ENCODE measurements around the gene RAB1A. TPM values are rescaled to one million over a fixed set of nuclear protein-coding genes. Genes with fewer than 3 reads are reported as not detected.

Gene RAB1A
- total and polyA plus RNA-seq, 2 donors (not counting 1 experiment from before 2014, with no cell fraction given) = 26.6 to 42.2 TPM

DNA sequence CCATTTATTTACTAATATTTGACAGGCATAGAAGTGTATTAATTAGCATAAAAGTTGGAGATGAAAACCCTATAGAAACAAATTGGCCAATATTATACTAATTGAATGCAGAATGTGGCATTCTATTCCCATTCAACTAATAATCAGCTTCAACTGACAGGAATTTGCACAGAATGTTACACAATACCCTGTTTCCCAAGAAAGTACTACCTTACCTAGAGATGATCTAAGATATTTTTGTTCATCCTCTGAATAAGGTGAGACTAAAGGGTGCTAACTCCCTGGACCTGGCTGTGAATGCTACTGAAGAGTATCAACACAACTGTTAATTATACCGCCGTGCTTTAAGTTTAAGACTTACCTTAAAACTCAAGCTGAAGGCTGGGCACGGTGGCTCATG is 44.8 kb downstream of the RAB1A start:
- TF ChIP-seq EZH2 (IDR thresholded peaks at IDR 0.05; ENCODE audit: borderline replicate concordance, insufficient read depth, low read depth, low read length, poor library complexity, severe bottlenecking) = no peak
- no peak for TF ChIP-seq CTCF (IDR thresholded peaks at IDR 0.05)
- no peak for ATAC-seq (ENCODE audit: low read depth)
- no peak overlapping the region for H3K9ac ChIP-seq (ENCODE audit: low read length)
- peaks cover 31 to 79% of the 10 kb centered on the region in 2 experiments for H3K36me3 ChIP-seq (replicated peaks in 1 of 2; ENCODE audit: control extremely low read depth in 1 of 2, control insufficient read depth in 1 of 2, extremely low read depth in 1 of 2, insufficient read depth in 2 of 2, low read length in 1 of 2)
- H3K27ac Mint-ChIP-seq = no peak overlapping the region
- H3K27ac ChIP-seq (ENCODE audit: low read length in 2 of 2) = no peak overlapping the region
- H3K4me2 ChIP-seq (replicated peaks; ENCODE audit: low read depth, low read length, poor library complexity, severe bottlenecking) = no peak overlapping the region
- H3K27me3 ChIP-seq (replicated peaks in 1 of 4; ENCODE audit: control extremely low read depth in 1 of 4, control insufficient read depth in 3 of 4, insufficient read depth in 4 of 4, low read length in 3 of 4) = no peaks in the 10 kb centered on the region
- intact Hi-C loops (cut with micrococcal nuclease) = no loop called here
- peaks cover 18% of the 10 kb centered on the region for H4K20me1 ChIP-seq (ENCODE audit: control insufficient read depth, insufficient read depth, low read length, poor library complexity, severe bottlenecking)
- ChIA-PET CTCF (interaction anchor here (1.4 to 2.2 kb wide), 2 partner anchors 20 kb away, joined by 3 to 7 read pairs; no protein-coding TSS in a partner anchor), POLR2A (no interaction called here)
- peaks cover 3% of the 10 kb centered on the region for H3K79me2 ChIP-seq (ENCODE audit: control insufficient read depth, insufficient read depth, low read length)
- WGBS (ENCODE audit: insufficient coverage) = 100% methylated on average over 3 of the region's 3 CpGs
- H3K27me3 Mint-ChIP-seq = no peaks in the 10 kb centered on the region
- no peaks in the 10 kb centered on the region for H3K9me3 ChIP-seq (ENCODE audit: control extremely low read depth in 1 of 3, control insufficient read depth in 2 of 3, insufficient read depth in 1 of 3, low read length in 2 of 3)
- no peak for DNase-seq
- no peak overlapping the region for H3K4me3 Mint-ChIP-seq
- no peaks in the 10 kb centered on the region for H3K4me1 ChIP-seq (ENCODE audit: control insufficient read depth in 2 of 2, insufficient read depth in 2 of 2, low read length in 2 of 2)
- no peak overlapping the region for H3K4me3 ChIP-seq (ENCODE audit: control extremely low read depth in 1 of 5, extremely low read depth in 1 of 5, insufficient read depth in 1 of 5, low read depth in 2 of 5, low read length in 4 of 5)
- peaks cover 10% of the 10 kb centered on the region for H3K4me1 Mint-ChIP-seq
- H2AFZ ChIP-seq (ENCODE audit: insufficient read depth, low read depth, low read length, poor library complexity, severe bottlenecking) = no peak overlapping the region
- H3K9me3 Mint-ChIP-seq (ENCODE audit: insufficient read depth) = no peaks in the 10 kb centered on the region

DNA sequence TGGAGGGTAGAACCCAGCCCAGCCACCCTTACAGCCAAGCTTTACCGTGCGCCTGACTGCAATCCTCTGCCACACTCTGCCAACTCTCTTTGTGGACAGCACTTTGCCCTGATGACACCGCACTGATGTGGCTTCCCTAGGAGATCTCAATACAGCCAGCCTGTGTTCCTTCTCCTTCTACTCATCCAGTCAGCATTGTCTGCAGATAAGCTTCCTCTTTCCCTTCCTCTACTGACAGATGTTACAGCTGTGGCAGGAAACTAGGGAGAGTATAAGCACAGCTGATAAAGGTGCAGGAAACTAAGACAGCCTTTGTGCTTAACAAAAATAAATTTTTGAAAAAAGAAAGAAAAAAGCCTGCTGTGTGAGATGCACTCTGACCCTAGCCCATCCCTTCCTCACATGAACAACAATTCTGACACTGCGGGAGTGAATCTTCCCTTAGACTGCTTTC is 48.6 kb downstream of the RAB1A start:
- ATAC-seq (ENCODE audit: low read depth) = no peak
- DNase-seq = no peak
- H3K4me1 Mint-ChIP-seq = peaks cover 18% of the 10 kb centered on the region

More for the DNA sequence above, 48.6 kb downstream of the RAB1A start:
- Histone ChIP-seq H3K4me3 (ENCODE audit: control extremely low read depth in 1 of 5, extremely low read depth in 1 of 5, insufficient read depth in 1 of 5, low read depth in 2 of 5, low read length in 4 of 5) (no peak overlapping the region), H3K36me3 (replicated peaks in 1 of 2; ENCODE audit: control extremely low read depth in 1 of 2, control insufficient read depth in 1 of 2, extremely low read depth in 1 of 2, insufficient read depth in 2 of 2, low read length in 1 of 2) (peaks cover 26 to 59% of the 10 kb centered on the region in 2 experiments), H3K9ac (ENCODE audit: low read length) (no peak overlapping the region), H3K27me3 (replicated peaks in 1 of 4; ENCODE audit: control extremely low read depth in 1 of 4, control insufficient read depth in 3 of 4, insufficient read depth in 4 of 4, low read length in 3 of 4) (no peaks in the 10 kb centered on the region), H4K20me1 (ENCODE audit: control insufficient read depth, insufficient read depth, low read length, poor library complexity, severe bottlenecking) (peaks cover 14% of the 10 kb centered on the region), H3K79me2 (ENCODE audit: control insufficient read depth, insufficient read depth, low read length) (no peaks in the 10 kb centered on the region), H3K4me2 (replicated peaks; ENCODE audit: low read depth, low read length, poor library complexity, severe bottlenecking) (no peak overlapping the region), H2AFZ (ENCODE audit: insufficient read depth, low read depth, low read length, poor library complexity, severe bottlenecking) (no peak overlapping the region), H3K27ac (ENCODE audit: low read length in 2 of 2) (peak overlapping the region in 1 of 2 donors; percentile 35), H3K9me3 (ENCODE audit: control extremely low read depth in 1 of 3, control insufficient read depth in 2 of 3, insufficient read depth in 1 of 3, low read length in 2 of 3) (no peaks in the 10 kb centered on the region), H3K4me1 (ENCODE audit: control insufficient read depth in 2 of 2, insufficient read depth in 2 of 2, low read length in 2 of 2) (peaks cover 0 to 7% of the 10 kb centered on the region in 2 donors)
- H3K27me3 Mint-ChIP-seq = no peaks in the 10 kb centered on the region
- WGBS (ENCODE audit: insufficient coverage) = 25% methylated on average over 2 of the region's 4 CpGs
- TF ChIP-seq CTCF (IDR thresholded peaks at IDR 0.05) (no peak), EZH2 (IDR thresholded peaks at IDR 0.05; ENCODE audit: borderline replicate concordance, insufficient read depth, low read depth, low read length, poor library complexity, severe bottlenecking) (no peak)
- ChIA-PET POLR2A (no interaction called here), CTCF (interaction anchor here (2.0 kb wide), 1 partner anchor 17 kb away, joined by 7 read pairs; no protein-coding TSS in a partner anchor)
- H3K4me3 Mint-ChIP-seq = no peak overlapping the region
- H3K27ac Mint-ChIP-seq = peak overlapping the region; percentile 38
- intact Hi-C loops (cut with micrococcal nuclease) = no loop called here
- no peaks in the 10 kb centered on the region for H3K9me3 Mint-ChIP-seq (ENCODE audit: insufficient read depth)
